Measurements from ENCODE around the gene IGF1R.

Gene IGF1R

DNA sequence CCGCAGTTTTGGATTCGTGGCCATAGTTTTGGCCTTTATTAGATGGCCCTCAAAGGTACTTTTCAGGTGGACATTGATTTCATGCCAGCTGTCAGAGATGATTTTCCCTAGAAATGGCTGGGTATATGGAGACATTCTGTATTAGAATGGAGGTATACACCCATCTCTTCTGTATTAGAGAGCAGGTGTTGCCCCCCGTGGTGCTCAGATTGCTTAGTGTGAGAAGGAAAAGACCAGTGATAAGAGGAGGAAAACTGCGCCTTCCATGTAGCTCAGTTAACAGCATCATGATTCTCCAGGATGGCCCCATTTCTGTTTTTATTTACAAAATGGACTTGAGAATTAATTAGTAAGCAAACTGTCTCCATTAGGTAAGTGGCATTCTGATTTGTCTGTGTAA lies 145.9 kb downstream of the IGF1R start:
- Histone ChIP-seq H4K20me1 (ENCODE audit: insufficient read depth, low read length) (peaks cover 36% of the 10 kb centered on the region), H3K27ac (ENCODE audit: low read length) (no peak overlapping the region), H3K27me3 (ENCODE audit: low read depth, low read length) (no peaks in the 10 kb centered on the region), H3K36me3 (replicated peaks; ENCODE audit: low read depth, low read length) (no peaks in the 10 kb centered on the region), H3K9ac (ENCODE audit: low read length) (no peak overlapping the region), H3K4me1 (ENCODE audit: low read length) (peaks cover 16% of the 10 kb centered on the region), H2AFZ (ENCODE audit: low read depth, low read length) (no peak overlapping the region), H3K9me3 (ENCODE audit: insufficient read depth, low read length) (no peaks in the 10 kb centered on the region), H3K4me3 (ENCODE audit: low read length) (no peak overlapping the region), H3K4me2 (ENCODE audit: low read length) (no peak overlapping the region), H3K79me2 (ENCODE audit: low read length) (peaks cover 17% of the 10 kb centered on the region)
- no peak for TF ChIP-seq EZH2phosphoT487 (IDR thresholded peaks at IDR 0.05; ENCODE audit: low read depth)
- TF ChIP-seq, protein P1, sequence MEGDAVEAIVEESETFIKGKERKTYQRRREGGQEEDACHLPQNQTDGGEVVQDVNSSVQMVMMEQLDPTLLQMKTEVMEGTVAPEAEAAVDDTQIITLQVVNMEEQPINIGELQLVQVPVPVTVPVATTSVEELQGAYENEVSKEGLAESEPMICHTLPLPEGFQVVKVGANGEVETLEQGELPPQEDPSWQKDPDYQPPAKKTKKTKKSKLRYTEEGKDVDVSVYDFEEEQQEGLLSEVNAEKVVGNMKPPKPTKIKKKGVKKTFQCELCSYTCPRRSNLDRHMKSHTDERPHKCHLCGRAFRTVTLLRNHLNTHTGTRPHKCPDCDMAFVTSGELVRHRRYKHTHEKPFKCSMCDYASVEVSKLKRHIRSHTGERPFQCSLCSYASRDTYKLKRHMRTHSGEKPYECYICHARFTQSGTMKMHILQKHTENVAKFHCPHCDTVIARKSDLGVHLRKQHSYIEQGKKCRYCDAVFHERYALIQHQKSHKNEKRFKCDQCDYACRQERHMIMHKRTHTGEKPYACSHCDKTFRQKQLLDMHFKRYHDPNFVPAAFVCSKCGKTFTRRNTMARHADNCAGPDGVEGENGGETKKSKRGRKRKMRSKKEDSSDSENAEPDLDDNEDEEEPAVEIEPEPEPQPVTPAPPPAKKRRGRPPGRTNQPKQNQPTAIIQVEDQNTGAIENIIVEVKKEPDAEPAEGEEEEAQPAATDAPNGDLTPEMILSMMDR (IDR thresholded peaks at IDR 0.05; ENCODE audit: low read depth, low read length): no peak

DNA sequence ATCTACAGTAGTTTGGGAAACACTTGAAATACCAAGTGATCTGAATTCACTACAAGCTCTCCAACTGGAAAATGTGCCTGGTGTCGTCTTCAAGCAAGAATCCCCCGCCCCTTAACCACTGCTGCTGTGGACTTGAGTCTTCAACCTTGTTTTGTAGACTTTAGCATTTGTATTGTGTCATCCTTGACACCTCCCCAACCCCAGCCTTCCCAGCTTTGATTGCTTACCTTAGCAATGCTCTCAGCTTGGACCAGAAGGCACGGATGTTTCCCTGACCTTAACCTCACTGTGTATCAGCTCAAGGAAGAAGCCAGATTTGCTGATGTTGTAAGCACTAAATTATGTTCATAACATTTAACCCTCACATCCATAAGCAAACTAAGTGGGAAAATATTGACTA lies 146.4 kb downstream of the IGF1R start:
- Histone ChIP-seq H3K4me1 (ENCODE audit: low read length) (peaks cover 16% of the 10 kb centered on the region), H3K4me2 (ENCODE audit: low read length) (no peak overlapping the region), H3K9me3 (ENCODE audit: insufficient read depth, low read length) (no peaks in the 10 kb centered on the region), H3K36me3 (replicated peaks; ENCODE audit: low read depth, low read length) (no peaks in the 10 kb centered on the region), H3K9ac (ENCODE audit: low read length) (no peak overlapping the region), H4K20me1 (ENCODE audit: insufficient read depth, low read length) (peaks cover 42% of the 10 kb centered on the region), H3K4me3 (ENCODE audit: low read length) (no peak overlapping the region), H3K27ac (ENCODE audit: low read length) (no peak overlapping the region), H2AFZ (ENCODE audit: low read depth, low read length) (no peak overlapping the region), H3K79me2 (ENCODE audit: low read length) (peaks cover 17% of the 10 kb centered on the region), H3K27me3 (ENCODE audit: low read depth, low read length) (no peaks in the 10 kb centered on the region)
- no peak for TF ChIP-seq EZH2phosphoT487 (IDR thresholded peaks at IDR 0.05; ENCODE audit: low read depth)
- TF ChIP-seq, protein P1 (IDR thresholded peaks at IDR 0.05; ENCODE audit: low read depth, low read length): no peak

DNA sequence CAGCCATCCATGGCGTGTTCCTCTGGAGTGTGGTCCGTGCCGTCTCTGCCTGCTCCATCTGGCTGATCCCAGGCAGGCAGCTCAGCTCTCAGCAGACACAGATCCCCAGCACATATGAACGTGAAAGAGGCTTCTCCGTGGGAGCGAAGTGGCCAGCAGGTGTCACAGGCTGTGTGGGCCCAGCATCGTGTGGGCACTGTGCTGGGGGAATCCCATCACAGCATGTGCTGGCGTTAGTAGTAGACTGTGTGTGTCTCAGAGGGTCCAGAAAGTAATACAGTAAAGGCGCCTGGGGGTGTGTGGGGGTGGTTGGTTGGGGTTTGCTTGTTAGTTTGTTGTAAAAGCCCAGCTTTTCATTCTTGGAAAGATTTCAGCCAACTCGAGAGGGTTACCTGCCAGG lies 147.6 kb downstream of the IGF1R start:
- Histone ChIP-seq H3K79me2 (ENCODE audit: low read length) (peaks cover 17% of the 10 kb centered on the region), H3K27ac (ENCODE audit: low read length) (no peak overlapping the region), H3K4me2 (ENCODE audit: low read length) (no peak overlapping the region), H3K4me3 (ENCODE audit: low read length) (no peak overlapping the region), H3K9ac (ENCODE audit: low read length) (no peak overlapping the region), H3K36me3 (replicated peaks; ENCODE audit: low read depth, low read length) (no peaks in the 10 kb centered on the region), H2AFZ (ENCODE audit: low read depth, low read length) (no peak overlapping the region), H3K4me1 (ENCODE audit: low read length) (peaks cover 16% of the 10 kb centered on the region), H4K20me1 (ENCODE audit: insufficient read depth, low read length) (peaks cover 38% of the 10 kb centered on the region), H3K9me3 (ENCODE audit: insufficient read depth, low read length) (no peaks in the 10 kb centered on the region), H3K27me3 (ENCODE audit: low read depth, low read length) (no peaks in the 10 kb centered on the region)
- no peak for TF ChIP-seq EZH2phosphoT487 (IDR thresholded peaks at IDR 0.05; ENCODE audit: low read depth)
- TF ChIP-seq, protein P1 (IDR thresholded peaks at IDR 0.05; ENCODE audit: low read depth, low read length): no peak

GRCh38 chr15:98796685-98797357 lies 148.5 kb downstream of the IGF1R start:
- peaks cover 16% of the 10 kb centered on the region for H3K4me1 ChIP-seq (ENCODE audit: low read length)
- H3K9me3 ChIP-seq (ENCODE audit: insufficient read depth, low read length): no peaks in the 10 kb centered on the region
- H3K4me2 ChIP-seq (ENCODE audit: low read length): peak overlapping the region; percentile 73

More at GRCh38 chr15:98796685-98797357, 148.5 kb downstream of the IGF1R start:
- no peaks in the 10 kb centered on the region for H3K27me3 ChIP-seq (ENCODE audit: low read depth, low read length)
- H3K79me2 ChIP-seq (ENCODE audit: low read length): peaks cover 17% of the 10 kb centered on the region
- TF ChIP-seq EZH2phosphoT487 (IDR thresholded peaks at IDR 0.05; ENCODE audit: low read depth): no peak
- TF ChIP-seq, protein P1 (IDR thresholded peaks at IDR 0.05; ENCODE audit: low read depth, low read length): no peak
- H3K36me3 ChIP-seq (replicated peaks; ENCODE audit: low read depth, low read length): no peaks in the 10 kb centered on the region
- no peak overlapping the region for H3K9ac ChIP-seq (ENCODE audit: low read length)
- H3K4me3 ChIP-seq (ENCODE audit: low read length): peak overlapping the region; percentile 47
- H4K20me1 ChIP-seq (ENCODE audit: insufficient read depth, low read length): peaks cover 41% of the 10 kb centered on the region
- H3K27ac ChIP-seq (ENCODE audit: low read length): no peak overlapping the region
- no peak overlapping the region for H2AFZ ChIP-seq (ENCODE audit: low read depth, low read length)
